Heart right ventricle (tissue), 16 donors: Measurements from ENCODE around the gene HEXD. TPM values are rescaled to one million over a fixed set of nuclear protein-coding genes. Genes with fewer than 3 reads are reported as not detected.

Source experiments
- ATAC-seq, 8 donors: fragments of 200-7000 bp; cut with Tn5 transposase; one replicate each; pipeline ENCODE4 v1.9.1; 2020; ENCODE audit warnings: mild to moderate bottlenecking in 8 of 8, moderate library complexity in 8 of 8, moderate number of reproducible peaks in 1 of 8
- DNase-seq, 2 donors: peaks; one replicate each; pipeline ENCODE4 v3.0.0-alpha.2; 2020
- H3K27ac ChIP-seq, 10 donors: fragments of 200-600 bp; sonication (generic) in 2 of 10; one replicate each; pipeline versions ENCODE4 v1.5.0 to v1.8.0; 2020 to 2022; ENCODE audit warnings: mild to moderate bottlenecking in 3 of 10
- H3K27me3 ChIP-seq, 7 donors: fragments of 200-600 bp; one replicate each; pipeline ENCODE4 v1.8.0; 2021 to 2022; ENCODE audit warnings: mild to moderate bottlenecking in 2 of 7
- H3K36me3 ChIP-seq, 9 donors: fragments of 200-600 bp; sonication (generic) in 1 of 9; one replicate each; pipeline versions ENCODE4 v1.5.0 to v1.8.0; 2020 to 2022; ENCODE audit warnings: mild to moderate bottlenecking in 2 of 9
- H3K4me1 ChIP-seq, 9 donors: fragments of 200-600 bp; sonication (generic) in 1 of 9; one replicate each; pipeline versions ENCODE4 v1.5.0 to v1.8.0; 2020 to 2022; ENCODE audit warnings: mild to moderate bottlenecking in 4 of 9
- H3K4me3 ChIP-seq, 10 donors: fragments of 200-600 bp; sonication (generic) in 2 of 10; one replicate each; pipeline versions ENCODE4 v1.5.0 to v1.8.0; 2020 to 2022; ENCODE audit warnings: mild to moderate bottlenecking in 7 of 10, moderate library complexity in 2 of 10
- H3K9me3 ChIP-seq, 11 donors: fragments of 200-600 bp in 10 of 11; sonication (generic) in 2 of 11; one replicate each; pipeline versions ENCODE4 v1.5.0 to v1.8.0; 2013 to 2022; ENCODE audit warnings: mild to moderate bottlenecking in 2 of 11, control low read depth in 1 of 11, moderate library complexity in 1 of 11
- WGBS, 2 donors: extraction: QIAGEN DNeasy Blood & Tissue Kit; methylation state at CpG; one replicate each; pipeline ENCODE4 v1.1.7; 2013; ENCODE audit warnings: inconsistent platforms in 1 of 2; 5-methylcytosine and 5-hydroxymethylcytosine counted together
- intact Hi-C, 10 donors: fragments of 100-400 bp; cut with DNase I; formaldehyde crosslinking; loops; one replicate each; pipeline versions ENCODE4 v1.11.1 to v1.14.2; 2022
- polyA plus RNA-seq, 2 donors: library from polyadenylated mRNA; stranded (reverse); fragments of 200-250 nt; gene quantifications; one replicate each; pipeline ENCODE4 v1.2.3, GENCODE V29; 2013
- total RNA-seq, 10 donors: library from RNA; stranded (reverse); fragmentation: NEBNext Ultra II Directional in 3 of 10; extraction: Animal tissue kit (Norgen Biotek cat#: 25700) in 3 of 10; gene quantifications; one replicate each; pipeline versions ENCODE4 v1.2.1 to v1.2.4, GENCODE V29; 2021 to 2023
- TF ChIP-seq, protein P1 (sequence below), 9 donors: fragments of 200-600 bp; sonication (generic) in 2 of 9; IDR thresholded peaks; one replicate each; pipeline versions ENCODE4 v1.5.0 to v1.8.0; 2021 to 2022; ENCODE audit warnings: antibody characterized with exemption in 9 of 9, mild to moderate bottlenecking in 5 of 9, moderate library complexity in 1 of 9
- donor health status: Arrhythmogenic right ventricular cardiomyopathy.
- donor health status: ischemic (EF 13 %, LVEDD 7.1; RV severe dilation, severe dysfunction).
- donor health status: healthy with polysubstance abuse.
- donor health status: DM: no; HTN: yes; CAD: no.
- donor health status: DM: no; HTN: no; CAD: no.
- donor health status: ischemic (EF 25% LVEDD 6.9; RV normal size, moderate dysfunction).
- donor health status: ischemic (EF 25% LVEDD 5.7; RV mildly dilated, moderate dysfunction).
- donor health status: healthy.
- donor health status: DM: yes; HTN: yes; CAD: no.
- donor health status: Ischemic cardiomyopathy.
- donor health status: ischemic (EF 35%, LVEDD 5.7; RV mildly dilated, moderate dysfunction).
- donor health status: nonischemic (EF 11% LVEDD 7.7; RV severe dilation, severe dysfunction).
- donor health status: DM: yes; HTN: yes; CAD: no.
- donor health status: PGD.
- donor health status: ischemic (EF 29% LVEDD 5.4; RV normal size, mild dysfunction).
- donor health status: nonischemic (EF 23%, LVEDD 6.1; RV moderate dilation, normal function).

Gene HEXD
- total and polyA plus RNA-seq, 12 donors: 9.4 to 53.3 (median 13.5) TPM

- DNase-seq: no peak
- no peak for ATAC-seq
- TF ChIP-seq, protein P1, sequence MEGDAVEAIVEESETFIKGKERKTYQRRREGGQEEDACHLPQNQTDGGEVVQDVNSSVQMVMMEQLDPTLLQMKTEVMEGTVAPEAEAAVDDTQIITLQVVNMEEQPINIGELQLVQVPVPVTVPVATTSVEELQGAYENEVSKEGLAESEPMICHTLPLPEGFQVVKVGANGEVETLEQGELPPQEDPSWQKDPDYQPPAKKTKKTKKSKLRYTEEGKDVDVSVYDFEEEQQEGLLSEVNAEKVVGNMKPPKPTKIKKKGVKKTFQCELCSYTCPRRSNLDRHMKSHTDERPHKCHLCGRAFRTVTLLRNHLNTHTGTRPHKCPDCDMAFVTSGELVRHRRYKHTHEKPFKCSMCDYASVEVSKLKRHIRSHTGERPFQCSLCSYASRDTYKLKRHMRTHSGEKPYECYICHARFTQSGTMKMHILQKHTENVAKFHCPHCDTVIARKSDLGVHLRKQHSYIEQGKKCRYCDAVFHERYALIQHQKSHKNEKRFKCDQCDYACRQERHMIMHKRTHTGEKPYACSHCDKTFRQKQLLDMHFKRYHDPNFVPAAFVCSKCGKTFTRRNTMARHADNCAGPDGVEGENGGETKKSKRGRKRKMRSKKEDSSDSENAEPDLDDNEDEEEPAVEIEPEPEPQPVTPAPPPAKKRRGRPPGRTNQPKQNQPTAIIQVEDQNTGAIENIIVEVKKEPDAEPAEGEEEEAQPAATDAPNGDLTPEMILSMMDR (IDR thresholded peaks at IDR 0.05): no peak
- Histone ChIP-seq H3K27me3 (no peaks in the 10 kb centered on the region), H3K4me3 (no peak overlapping the region), H3K27ac (no peak overlapping the region), H3K9me3 (no peaks in the 10 kb centered on the region), H3K36me3 (peaks cover 0 to 47% (median 0%) of the 10 kb centered on the region in 9 donors), H3K4me1 (peaks cover 0 to 33% (median 11%) of the 10 kb centered on the region in 9 donors)
- intact Hi-C loops: no loop called here
- 96% methylated on average over 67 of the region's 67 CpGs for WGBS, 2 donors
Measured at GRCh38 chr17:82403662-82404660, 14.2 kb upstream of the HEXD start.

GRCh38 chr17:82405051-82405450 is 13.1 kb upstream of the HEXD start:
- no peak for DNase-seq
- TF ChIP-seq, protein P1 (IDR thresholded peaks at IDR 0.05): no peak
- no peaks in the 10 kb centered on the region for H3K9me3 ChIP-seq
- H3K27me3 ChIP-seq: no peaks in the 10 kb centered on the region
- H3K36me3 ChIP-seq: peaks cover 0 to 53% (median 0%) of the 10 kb centered on the region in 9 donors
- 93 to 96% methylated on average over 14 of the region's 14 CpGs for WGBS, 2 donors
- H3K27ac ChIP-seq: no peak overlapping the region
- peaks cover 0 to 22% (median 8%) of the 10 kb centered on the region in 9 donors for H3K4me1 ChIP-seq
- intact Hi-C loops: no loop called here
- no peak overlapping the region for H3K4me3 ChIP-seq
- no peak for ATAC-seq

DNA sequence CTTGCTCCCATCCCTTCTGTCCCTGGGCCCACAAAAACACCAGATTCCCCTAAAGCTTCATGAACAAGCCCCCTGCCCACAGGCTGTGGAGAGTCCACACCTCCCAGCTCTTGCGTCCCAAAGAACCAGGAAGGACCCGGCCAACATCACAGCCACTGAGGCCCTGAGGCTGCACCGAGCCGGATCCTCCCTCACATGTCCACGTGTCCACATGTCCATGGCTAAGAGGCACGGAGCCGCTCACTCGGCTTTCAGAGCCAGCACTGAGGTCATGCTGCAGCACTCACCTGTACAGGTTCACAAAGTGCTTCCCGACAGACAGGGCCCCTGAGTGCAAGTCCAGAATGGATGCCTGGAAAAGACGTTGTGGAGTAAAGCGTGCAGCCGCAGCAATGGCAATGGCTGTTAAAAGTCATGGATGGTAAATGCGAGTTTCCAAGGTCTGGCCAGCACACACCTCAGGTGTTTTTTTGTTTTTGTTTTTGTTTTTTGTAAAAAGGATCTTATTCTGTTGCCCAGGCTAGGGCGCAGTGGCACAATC is 11.9 kb upstream of the HEXD start:
- H3K4me1 ChIP-seq: peaks cover 0 to 14% (median 8%) of the 10 kb centered on the region in 9 donors
- intact Hi-C loops: no loop called here
- H3K36me3 ChIP-seq: peaks cover 0 to 48% (median 0%) of the 10 kb centered on the region in 9 donors
- H3K27me3 ChIP-seq: no peaks in the 10 kb centered on the region
- H3K4me3 ChIP-seq: no peak overlapping the region
- TF ChIP-seq, protein P1 (IDR thresholded peaks at IDR 0.05): no peak
- WGBS, 2 donors: 93 to 95% methylated on average over 14 of the region's 14 CpGs
- DNase-seq: no peak
- H3K9me3 ChIP-seq: no peaks in the 10 kb centered on the region
- no peak overlapping the region for H3K27ac ChIP-seq
- ATAC-seq: no peak

- Histone ChIP-seq H3K27ac (peak overlapping the region in 2 of 10 donors; percentile 25 to 42), H3K4me1 (peaks cover 0 to 14% (median 8%) of the 10 kb centered on the region in 9 donors), H3K4me3 (no peak overlapping the region), H3K27me3 (no peaks in the 10 kb centered on the region), H3K36me3 (peaks cover 0 to 42% (median 0%) of the 10 kb centered on the region in 9 donors), H3K9me3 (no peaks in the 10 kb centered on the region)
- peak; percentile 43 to 61 for DNase-seq
- TF ChIP-seq, protein P1 (IDR thresholded peaks at IDR 0.05): no peak
- intact Hi-C loops: no loop called here
- ATAC-seq: peak; percentile 60 to 96 (median 88)
- 45 to 64% methylated on average over 13 of the region's 13 CpGs for WGBS, 2 donors
Measured at GRCh38 chr17:82407255-82407654, 10.9 kb upstream of the HEXD start.
